Neural cell (in vitro differentiated cells): ENCODE results near the gene CCDC201.

Source experiments
- EP300 ChIP-seq: fragments of 450-650 bp; conservative IDR thresholded peaks from 2 replicates; pipeline ENCODE4 v1.6.1; 2014; ENCODE audit warnings: antibody characterized with exemption, mild to moderate bottlenecking, moderate library complexity; ENCODE audit not compliant: poor library complexity, severe bottlenecking
- EZH2 ChIP-seq: fragments of 200-600, 300-800 bp; shearing (Covaris generic), sonication (generic); IDR thresholded peaks from 2 replicates; pipeline ENCODE4 v1.6.1; 2014; ENCODE audit warnings: antibody characterized with exemption, low read length, borderline replicate concordance, mild to moderate bottlenecking; ENCODE audit not compliant: insufficient read depth, poor library complexity, severe bottlenecking
- MXI1 ChIP-seq: fragments of 450-650 bp; conservative IDR thresholded peaks from 2 replicates; pipeline ENCODE4 v1.6.1; 2014; ENCODE audit warnings: antibody characterized with exemption, mild to moderate bottlenecking; ENCODE audit not compliant: poor library complexity, severe bottlenecking
- TAF1 ChIP-seq: IDR thresholded peaks from 2 replicates; pipeline ENCODE4 v1.6.1; 2012; ENCODE audit warnings: low read depth
- TF ChIP-seq, protein P1 (sequence below): fragments of 450-650 bp; IDR thresholded peaks from 2 replicates; pipeline ENCODE4 v1.5.1; 2014; ENCODE audit warnings: antibody characterized with exemption, mild to moderate bottlenecking, moderate library complexity; ENCODE audit not compliant: poor library complexity, severe bottlenecking

- TF ChIP-seq TAF1 (no peak), EZH2 (no peak), MXI1 (no peak), EP300 (no peak)
- TF ChIP-seq, protein P1, sequence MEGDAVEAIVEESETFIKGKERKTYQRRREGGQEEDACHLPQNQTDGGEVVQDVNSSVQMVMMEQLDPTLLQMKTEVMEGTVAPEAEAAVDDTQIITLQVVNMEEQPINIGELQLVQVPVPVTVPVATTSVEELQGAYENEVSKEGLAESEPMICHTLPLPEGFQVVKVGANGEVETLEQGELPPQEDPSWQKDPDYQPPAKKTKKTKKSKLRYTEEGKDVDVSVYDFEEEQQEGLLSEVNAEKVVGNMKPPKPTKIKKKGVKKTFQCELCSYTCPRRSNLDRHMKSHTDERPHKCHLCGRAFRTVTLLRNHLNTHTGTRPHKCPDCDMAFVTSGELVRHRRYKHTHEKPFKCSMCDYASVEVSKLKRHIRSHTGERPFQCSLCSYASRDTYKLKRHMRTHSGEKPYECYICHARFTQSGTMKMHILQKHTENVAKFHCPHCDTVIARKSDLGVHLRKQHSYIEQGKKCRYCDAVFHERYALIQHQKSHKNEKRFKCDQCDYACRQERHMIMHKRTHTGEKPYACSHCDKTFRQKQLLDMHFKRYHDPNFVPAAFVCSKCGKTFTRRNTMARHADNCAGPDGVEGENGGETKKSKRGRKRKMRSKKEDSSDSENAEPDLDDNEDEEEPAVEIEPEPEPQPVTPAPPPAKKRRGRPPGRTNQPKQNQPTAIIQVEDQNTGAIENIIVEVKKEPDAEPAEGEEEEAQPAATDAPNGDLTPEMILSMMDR = no peak
These were observed 20.6 kb upstream of the CCDC201 start for GRCh38 chr7:45893374-45893995.
